Midbrain (tissue), 1 donor: ENCODE results near the gene SHPK.
A peak's percentile ranks its signal among the peaks of the same experiment; 100 is the strongest.

Experiments used
- DNase-seq: peaks from one replicate; lab custom pipeline; 2025; lab: John Stamatoyannopoulos, UW

The SHPK gene

DNA sequence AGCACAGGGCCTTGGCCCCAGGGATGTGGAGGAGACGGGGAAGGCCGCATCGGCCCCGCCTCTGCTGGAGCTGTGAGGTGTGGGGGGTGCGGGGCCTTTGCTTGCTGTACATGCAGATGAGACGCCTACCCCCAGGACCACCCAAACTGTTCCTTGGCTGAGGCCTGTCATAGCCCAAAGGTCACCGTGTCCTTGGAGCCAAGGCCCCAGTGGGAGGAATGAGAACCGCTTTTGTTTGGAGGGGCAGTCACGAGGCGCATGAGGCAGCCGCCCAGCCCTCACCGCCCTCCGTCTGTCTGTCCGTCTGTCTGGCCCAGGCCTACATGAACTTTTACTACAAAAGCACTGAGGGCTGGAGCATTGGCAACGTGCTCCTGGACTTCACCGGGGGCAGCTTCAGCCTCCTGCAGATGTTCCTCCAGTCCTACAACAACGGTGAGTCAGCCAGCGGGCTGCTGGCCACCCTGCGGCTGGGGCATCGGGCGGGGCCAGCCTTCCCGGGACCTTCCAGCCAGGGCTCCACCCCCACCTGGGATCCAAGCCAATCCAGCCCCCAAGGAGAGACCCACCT lies 23.6 kb upstream of the SHPK start:
- DNase-seq = peak; percentile 14

DNA sequence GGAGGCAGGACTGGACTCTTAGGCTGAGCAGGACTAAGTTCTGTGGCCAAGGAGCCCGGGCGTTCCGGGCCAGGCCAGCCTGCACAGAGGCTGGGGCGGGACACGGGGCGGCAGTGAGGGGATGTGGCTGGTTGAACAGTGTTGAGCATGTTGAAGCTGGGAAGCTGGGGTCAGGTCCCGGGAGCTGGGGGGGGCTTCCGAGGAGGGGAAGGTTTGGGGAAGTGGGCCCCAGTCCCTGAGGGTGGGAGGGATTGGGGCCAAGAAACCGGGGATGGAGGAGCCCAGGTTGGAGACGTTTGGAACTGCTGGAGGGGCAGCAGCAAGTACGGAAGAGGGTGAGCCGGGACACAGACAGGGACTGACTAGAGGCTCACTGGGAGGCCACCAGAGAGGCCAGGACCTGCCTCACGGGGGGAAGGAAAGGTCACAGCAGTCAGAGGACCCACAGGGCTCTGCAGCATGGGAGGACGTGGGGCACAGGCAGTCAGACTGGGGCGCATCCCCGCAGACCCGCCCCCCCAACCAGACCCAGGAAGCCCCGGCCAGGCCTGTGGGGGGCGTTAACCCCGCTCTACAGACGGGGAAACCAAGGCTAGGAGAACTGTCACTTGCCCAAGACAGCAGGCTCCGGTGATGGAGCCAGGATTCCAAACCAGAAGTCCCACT lies 22.9 kb upstream of the SHPK start:
- no peak for DNase-seq

DNA sequence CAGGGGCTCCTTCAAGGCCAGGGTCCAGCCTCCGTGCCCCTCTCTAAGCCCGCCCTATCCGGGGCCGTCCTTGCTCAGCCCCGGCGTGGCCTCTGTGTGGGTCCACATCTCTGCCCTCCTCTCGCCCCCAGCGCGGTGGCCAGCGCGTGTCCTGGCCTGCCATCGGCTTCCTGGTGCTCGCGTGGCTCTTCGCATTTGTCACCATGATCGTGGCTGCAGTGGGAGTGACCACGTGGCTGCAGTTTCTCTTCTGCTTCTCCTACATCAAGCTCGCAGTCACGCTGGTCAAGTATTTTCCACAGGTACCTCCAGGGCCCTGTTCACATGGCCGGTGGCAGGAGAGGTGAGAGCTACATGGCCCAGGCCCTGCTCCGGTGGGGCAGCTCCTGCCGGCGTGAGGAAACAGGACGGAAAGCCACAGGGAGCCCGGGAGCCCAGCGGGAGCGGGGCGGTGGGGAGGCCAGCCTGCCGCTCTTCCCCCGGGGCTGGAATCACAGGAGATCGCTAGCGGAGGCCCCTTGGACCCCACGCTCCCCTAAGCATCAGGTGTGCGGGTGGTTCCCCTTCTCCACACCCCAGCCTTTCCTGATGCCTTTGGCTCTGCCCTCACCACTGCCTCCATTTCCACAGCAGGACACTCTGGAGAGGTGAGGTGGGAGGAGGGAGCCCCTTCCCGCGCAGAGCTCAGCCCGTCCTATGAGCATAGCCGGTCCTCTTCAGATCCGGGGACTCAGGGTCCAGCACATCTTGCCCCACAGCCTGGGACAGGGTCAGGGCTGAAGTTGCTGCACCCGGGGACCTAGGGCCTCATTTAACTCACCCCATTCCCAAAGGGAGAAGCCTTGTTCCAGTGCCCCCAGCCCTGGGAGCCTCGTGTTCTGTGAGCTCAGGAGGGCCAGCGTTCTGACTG lies 22.1 kb upstream of the SHPK start:
- no peak for DNase-seq

DNA sequence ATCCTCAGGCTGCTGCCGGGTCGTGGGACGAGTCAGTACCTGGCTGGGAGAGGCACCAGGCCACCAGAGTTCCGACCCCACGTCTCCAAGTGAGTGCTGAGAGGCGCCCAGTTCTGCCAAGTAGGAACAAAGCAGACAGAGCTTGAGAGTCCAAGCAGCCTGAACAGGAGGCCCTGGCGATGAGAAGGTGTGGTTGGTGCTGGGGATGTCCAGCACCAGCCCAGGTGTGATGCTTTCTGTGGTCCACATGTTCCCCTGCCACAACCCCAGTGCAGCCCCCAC lies 21.5 kb upstream of the SHPK start:
- DNase-seq = no peak

DNA sequence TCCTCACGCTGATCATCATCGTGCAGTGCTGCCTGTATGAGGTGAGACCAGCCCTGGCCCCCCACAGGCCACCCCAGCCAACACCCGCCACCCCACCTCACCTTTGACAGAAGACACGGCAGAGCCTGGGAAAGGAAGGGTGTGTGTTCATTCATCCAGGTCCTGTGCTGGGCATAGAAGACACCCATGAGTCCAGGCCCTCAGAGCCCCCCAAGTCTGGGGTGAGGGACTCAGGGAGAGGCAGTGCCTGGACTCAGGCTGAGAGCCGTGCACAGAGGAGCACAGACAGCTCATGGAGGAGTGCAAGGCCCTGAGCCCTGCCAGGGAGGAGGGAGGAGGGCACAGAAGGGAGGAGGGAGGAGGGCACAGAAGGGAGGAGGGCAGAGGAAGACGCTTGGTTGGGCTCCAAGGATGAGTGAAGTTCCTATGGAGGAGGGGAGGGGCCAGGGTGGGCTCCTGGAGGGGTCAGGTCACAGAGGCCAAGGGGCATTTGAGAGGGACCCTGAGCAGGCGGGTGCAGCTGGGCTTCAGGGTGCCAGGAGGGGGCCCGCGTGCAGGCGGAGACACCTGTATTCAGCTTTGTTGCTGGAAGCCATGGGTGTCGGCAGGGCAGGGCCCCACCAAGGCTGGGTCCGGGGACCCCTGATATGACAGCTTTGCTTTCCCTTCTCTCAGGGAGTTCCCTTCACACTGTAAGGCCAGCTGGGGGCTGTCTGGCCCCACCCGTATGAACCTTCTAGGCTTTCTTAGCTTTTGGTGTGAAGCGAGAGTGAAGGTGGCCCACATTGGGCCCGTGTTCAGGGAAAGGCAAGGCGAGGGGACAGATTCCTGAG lies 20.9 kb upstream of the SHPK start:
- no peak for DNase-seq

DNA sequence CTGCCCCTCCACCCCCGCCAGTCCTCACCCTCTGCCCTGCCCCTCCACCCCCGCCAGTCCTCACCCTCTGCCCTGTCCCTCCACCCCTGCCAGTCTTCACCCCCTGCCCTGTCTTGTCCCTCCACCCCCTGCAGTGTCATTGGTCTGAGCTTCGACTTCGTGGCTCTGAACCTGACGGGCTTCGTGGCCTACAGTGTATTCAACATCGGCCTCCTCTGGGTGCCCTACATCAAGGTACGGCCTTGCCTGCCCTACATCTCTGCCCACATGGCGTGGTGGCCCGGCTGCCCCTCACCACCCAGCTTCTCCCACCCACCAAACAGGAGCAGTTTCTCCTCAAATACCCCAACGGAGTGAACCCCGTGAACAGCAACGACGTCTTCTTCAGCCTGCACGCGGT lies 20.3 kb upstream of the SHPK start:
- DNase-seq = no peak

DNA sequence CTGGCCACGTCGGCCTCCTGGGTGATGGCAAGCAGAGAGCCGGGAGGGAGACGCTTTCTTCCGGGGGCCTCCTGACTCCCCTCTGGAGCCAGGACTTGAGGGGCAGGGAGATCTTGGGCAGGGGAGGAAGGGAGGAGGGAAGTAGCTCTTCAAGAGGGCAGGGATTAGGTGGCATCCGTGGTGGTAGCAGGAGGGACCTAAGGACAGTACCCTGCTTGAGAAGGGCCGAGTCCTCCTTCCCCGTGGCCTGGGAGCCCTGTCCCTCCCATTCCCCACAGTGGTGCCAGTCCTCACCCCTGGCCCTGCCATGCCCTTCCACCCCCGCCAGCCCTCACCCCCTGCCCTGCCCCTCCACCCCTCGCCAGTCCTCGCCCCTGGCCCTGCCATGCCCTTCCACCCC lies 19.7 kb upstream of the SHPK start:
- no peak for DNase-seq

DNA sequence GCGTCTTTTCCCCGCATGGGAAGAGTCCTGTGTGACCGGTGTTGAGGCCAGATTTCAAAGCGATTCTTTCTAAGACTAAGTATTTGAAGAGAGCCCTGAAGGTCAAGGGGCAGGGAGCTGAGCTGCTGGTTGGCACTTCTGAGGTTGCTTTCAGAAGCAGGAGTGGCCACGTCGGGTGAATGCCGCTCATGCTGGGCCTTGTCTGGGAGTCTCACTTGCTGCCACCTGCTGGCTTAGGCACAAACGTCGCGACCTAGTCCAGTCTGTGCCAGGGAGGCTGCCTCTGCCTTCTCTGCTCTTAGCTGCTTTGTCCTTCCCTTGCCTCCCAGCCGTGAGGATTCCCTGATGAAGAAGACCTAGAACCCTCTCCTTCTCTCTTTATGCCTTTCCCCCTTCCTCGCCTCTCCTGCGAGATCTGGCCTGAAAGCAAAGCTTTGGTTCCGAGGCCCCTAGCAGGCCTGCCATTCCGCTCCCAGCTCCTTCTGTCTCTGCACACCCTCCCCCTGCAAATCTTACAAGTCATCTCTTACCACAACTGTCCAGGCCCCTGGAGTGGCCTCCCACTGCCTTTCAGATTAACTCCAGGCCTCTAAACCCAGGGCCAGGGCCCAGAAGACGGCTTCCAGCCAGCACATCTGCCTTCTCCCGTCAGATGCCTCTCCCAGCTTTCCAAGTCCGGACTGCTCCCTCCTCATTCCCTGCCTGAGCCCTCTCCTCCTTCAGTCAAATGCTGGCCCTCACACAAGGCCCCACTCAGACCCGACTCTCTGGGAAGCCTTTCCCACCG lies 11.9 kb upstream of the SHPK start:
- peak; percentile 74 for DNase-seq

DNA sequence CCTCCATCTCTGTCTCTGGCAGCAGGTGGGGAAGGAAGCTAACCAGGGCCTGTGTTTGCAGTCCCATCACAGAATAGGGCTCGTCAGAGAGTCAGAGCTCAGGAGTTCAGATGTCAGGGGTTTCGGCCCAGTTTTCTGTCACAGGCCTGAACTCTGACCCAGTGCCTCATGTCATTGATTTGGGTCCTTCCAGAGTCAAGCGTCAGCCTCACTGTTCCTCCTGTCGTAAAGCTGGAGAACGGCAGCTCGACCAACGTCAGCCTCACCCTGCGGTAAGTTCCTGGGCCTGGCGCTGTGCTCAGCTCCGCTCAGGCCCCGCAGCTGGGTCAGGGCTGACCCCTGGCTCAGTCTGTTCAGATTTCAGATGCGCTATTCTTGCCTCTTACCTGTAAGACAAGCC lies 11.2 kb upstream of the SHPK start:
- DNase-seq = no peak

DNA sequence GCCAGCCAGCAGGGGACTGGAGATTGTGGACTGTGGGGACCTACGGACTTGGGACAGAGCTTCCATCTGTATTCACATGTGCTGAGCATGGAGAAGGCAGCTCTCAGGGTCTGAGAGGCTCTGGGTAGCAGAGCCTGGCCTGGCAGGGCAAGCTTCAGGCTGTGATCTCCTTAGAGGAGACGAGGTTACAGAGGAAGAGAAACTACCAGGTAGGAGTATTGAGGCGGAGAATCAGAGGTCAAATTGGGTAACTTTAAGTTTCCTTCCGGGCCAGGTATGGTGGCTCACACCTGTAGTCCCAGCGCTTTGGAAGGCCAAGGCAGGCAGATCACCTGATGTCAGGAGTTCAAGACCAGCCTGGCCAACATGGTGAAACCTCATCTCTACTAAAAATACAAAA lies 9.3 kb upstream of the SHPK start:
- DNase-seq = no peak

DNA sequence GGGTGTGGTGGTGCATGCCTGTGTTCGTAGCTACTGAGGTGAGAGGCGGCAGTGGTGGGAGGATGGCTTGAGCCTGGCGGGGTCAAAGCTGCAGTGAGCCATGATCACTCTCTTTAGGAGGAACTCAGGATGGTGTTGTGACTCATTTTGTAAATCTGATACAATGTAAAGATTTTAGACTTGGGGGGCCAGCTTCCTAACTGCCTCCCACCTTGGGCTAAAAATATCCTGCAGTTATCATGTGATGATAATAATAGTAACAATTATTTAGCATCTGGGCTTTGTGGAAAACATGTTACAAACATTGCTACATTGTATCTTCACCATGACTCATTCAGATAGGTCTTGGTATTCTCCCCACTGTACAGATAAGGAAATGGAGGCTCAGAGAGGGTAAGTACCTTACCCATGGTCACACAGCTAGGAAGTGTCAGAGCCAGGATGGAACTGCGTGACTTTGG lies 7.9 kb upstream of the SHPK start:
- no peak for DNase-seq

DNA sequence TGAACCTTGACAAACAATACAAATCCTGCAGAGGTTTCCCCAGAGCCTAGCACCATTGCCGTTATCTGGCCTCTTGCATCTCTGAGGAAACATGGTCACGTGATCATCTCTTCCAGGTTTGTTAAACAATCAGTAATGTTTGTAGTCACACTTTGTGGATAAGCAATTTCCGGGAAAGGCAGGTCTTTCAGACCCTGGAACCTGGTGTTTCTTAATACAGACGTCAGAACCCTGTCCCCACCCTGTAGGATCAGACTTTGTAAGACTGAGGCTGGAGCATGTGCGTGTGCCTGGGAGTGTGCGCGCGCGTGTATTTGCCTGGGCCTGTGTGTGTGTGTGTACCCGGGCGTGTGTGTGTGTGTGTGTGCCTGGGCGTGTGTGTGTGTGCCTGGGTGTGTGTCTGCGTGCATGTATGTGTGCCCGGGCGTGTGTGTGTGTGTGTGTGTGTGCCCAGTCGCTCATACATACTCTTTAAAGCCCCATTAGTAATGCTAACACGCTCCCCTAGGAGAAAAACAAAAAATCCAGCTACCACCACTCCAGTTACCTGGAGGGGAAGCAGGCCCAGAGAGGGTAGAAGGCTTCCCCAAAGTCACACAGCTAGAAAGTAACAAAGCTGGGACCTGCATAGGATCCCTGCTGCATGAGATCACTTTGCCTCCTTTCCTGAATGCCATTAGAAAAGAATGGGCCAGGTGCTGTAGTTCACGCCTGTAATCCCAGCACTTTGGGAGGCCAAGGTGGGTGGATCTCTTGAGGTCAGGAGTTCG lies 5.9 kb upstream of the SHPK start:
- no peak for DNase-seq

DNA sequence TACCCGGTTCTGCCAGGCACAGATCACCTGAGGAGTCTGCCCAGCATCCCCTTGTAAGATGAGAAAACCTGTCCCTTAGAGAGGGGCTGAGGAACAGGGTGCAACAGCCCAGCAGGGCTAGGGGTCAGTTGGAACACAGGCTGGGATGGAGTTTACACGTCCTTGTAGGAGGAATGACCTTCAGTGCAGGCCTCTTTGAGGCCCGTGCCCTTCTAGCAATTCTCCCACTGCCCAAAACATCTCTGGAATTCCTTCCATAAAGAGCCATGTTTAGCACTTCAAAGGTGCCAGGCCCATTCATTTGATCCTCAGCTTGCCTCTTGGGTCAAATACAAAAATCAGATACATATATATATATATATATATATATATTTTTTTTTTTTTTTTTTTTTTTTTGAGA lies 5.0 kb upstream of the SHPK start:
- DNase-seq = no peak

DNA sequence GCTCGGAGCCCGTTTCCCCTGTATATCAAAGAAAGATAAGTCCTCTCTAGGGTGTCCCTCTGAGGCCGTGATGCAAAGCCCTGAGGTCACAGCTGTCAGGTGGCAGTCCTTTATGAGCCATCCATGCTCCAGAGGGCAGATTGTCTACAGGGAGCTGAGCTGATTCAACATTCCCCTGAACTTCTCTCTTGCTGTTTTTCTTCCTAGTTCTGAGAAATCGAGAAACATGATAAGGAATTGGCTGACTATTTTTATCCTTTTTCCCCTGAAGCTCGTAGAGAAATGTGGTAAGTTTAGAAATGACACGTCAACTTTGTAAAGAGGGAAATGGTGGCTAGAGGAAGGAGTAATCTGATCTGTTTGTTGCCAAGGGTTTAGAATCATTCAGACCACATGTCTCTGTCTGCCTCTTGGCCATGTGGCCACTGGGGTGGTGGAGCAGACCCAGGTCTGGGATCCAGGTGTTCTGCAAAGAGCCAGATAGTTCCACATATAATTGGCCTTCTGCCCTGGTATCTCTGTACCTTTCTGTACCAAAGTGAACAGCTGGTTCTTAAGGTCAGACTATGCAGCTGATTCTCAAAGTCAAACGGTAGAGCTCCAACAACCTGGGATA lies 4.0 kb upstream of the SHPK start:
- DNase-seq = no peak

DNA sequence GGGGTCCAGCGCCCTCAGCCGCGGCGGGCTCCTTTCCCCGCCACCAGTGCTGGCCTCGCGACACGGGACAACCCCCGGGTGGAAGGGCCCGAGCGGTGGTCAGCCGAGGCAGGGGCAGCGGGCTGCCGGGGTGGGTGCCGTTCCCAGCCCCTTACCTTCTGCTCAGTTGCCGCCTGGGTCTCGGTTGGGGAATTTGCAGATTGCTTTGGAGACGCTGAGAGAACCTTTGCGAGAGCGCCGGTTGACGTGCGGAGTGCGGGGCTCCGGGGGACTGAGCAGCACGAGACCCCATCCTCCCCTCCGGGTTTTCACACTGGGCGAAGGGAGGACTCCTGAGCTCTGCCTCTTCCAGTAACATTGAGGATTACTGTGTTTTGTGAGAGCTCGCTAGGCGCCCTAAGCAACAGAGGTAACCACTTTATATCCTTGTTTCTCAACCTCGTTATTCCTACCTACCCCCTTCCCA lies 891 bp upstream of the SHPK start:
- DNase-seq = no peak

DNA sequence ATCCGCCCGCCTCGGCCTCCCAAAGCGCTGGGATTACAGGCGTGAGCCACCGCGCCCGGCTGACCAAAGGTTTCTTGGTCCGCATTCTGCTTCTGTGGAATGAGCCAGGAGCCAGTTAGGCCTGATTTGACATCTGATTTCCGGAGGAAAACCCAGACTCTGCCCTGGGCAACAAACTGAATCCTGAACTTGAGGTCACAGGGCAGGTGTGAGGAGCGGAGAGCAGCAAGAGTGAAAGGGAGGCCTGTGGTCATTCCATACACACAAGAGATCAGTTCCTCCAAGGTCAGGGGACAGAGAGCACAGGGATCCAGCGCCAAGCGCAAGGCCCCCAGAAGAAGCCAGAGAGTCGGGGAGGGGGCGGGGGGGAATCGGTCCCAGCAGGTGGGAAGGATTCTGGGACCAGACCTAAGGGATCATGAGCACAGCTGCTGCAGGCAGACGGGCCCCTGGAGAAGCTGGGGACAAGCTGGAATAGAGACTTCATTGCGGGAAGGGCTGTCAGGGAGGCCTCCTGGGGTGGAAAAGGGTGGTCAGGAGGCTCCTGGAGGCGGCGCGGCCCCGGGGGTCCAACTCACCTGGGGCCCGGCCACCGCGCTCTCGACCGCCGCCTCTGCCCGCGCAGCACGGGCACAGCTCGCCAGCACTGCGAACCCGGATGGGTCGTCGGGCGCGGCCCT lies 436 bp downstream of the SHPK start:
- no peak for DNase-seq

DNA sequence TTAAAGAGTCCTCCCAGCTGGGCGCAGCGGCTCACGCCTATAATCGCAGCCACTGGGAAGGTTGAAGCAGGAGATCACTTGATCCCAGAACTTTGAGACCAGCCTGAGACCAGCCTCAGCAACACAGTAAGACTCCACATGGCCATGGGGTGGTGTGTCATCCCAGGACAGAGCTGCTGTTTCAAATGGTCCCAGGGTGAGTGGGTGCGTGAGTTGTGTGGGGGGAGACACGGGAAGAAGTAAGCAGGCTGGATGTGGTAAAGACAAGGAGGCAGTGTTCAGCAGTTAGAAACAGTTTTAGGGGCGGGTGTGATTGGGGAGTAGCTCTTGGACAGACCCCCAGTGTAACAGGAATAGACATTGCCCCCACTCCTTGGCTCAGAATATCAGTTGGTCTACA lies 3.8 kb downstream of the SHPK start:
- DNase-seq = no peak

DNA sequence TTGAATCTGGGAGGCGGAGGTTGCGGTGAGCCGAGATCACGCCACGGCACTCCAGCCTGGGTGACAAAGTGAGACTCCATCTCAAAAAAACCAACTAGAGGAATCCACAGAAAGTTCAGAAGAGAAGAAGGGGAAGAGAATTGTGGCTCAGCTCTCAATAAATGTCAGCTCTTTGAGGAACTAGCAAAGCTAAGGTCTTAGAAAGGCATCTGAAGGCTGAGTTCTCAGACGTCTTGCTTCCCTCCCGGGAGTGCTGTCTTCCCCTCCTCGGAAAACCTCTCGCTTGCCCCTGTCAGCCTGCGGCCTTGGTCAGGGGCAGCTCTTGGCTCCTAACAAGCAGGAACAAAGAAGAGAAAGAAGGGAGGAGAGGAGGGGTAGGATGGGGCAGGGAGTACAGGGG lies 5.3 kb downstream of the SHPK start:
- no peak for DNase-seq

DNA sequence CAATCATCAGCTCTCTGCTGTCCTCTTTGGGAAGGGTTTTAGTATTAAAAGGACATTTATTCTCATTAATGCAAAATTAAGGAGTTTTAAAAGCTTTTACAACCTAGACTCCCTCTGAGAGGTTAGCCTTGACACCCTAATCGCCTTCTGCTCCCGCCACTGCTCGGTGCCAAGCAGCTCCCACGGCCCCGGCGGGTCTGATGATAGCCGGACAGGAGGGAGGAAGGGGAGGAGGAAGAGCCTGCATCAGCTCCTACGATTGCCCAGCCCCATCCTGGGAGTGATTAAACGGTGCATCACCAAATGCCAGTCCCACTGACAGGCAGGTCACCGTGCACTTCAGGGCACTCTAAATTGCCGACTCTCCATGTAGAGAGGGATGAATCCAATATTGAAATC lies 8.3 kb downstream of the SHPK start:
- DNase-seq = no peak
